HUES6 (cell line): Measurements from ENCODE around the gene ARNT2.

Experiments
- H3K27ac ChIP-seq: 2 replicates; pipeline ENCODE4 v1.7.0; 2013; ENCODE audit warnings: low read depth, mild to moderate bottlenecking, low read length, inconsistent platforms
- H3K27me3 ChIP-seq: 2 replicates; pipeline ENCODE4 v1.6.1; 2013; ENCODE audit warnings: low read length; ENCODE audit not compliant: control insufficient read depth, insufficient read depth
- H3K36me3 ChIP-seq: 2 replicates; pipeline ENCODE4 v1.6.1; 2013; ENCODE audit warnings: low read length; ENCODE audit not compliant: control insufficient read depth, insufficient read depth
- H3K4me1 ChIP-seq: 2 replicates; pipeline ENCODE4 v1.6.1; 2013; ENCODE audit warnings: low read length; ENCODE audit not compliant: control insufficient read depth, insufficient read depth
- H3K4me3 ChIP-seq: 2 replicates; pipeline ENCODE4 v1.5.1; 2013; ENCODE audit warnings: low read depth, low read length
- H3K9ac ChIP-seq: one replicate; pipeline ENCODE4 v1.6.1; 2013; ENCODE audit warnings: mild to moderate bottlenecking, low read length
- H3K9me3 ChIP-seq: 2 replicates; pipeline ENCODE4 v1.6.1; 2013; ENCODE audit warnings: low read depth, low read length; ENCODE audit not compliant: control insufficient read depth, insufficient read depth

ARNT2 gene

GRCh38 chr15:80565398-80565797 is 161.2 kb downstream of the ARNT2 start:
- H3K9ac ChIP-seq = no peak overlapping the region
- no peaks in the 10 kb centered on the region for H3K9me3 ChIP-seq
- no peak overlapping the region for H3K4me3 ChIP-seq
- peaks cover 4% of the 10 kb centered on the region; the same call in 1 of the 2 replicates for H3K36me3 ChIP-seq
- no peaks in the 10 kb centered on the region for H3K27me3 ChIP-seq
- H3K27ac ChIP-seq = no peak overlapping the region
- peaks cover 9% of the 10 kb centered on the region for H3K4me1 ChIP-seq

GRCh38 chr15:80565988-80566387 is 161.8 kb downstream of the ARNT2 start:
- Histone ChIP-seq H3K9ac (no peak overlapping the region), H3K27me3 (no peaks in the 10 kb centered on the region), H3K4me3 (no peak overlapping the region), H3K4me1 (peaks cover 9% of the 10 kb centered on the region), H3K9me3 (no peaks in the 10 kb centered on the region), H3K36me3 (peaks cover 4% of the 10 kb centered on the region; the same call in 1 of the 2 replicates), H3K27ac (no peak overlapping the region)

- Histone ChIP-seq H3K27me3 (no peaks in the 10 kb centered on the region), H3K4me1 (peaks cover 9% of the 10 kb centered on the region), H3K9me3 (no peaks in the 10 kb centered on the region), H3K4me3 (no peak overlapping the region), H3K9ac (no peak overlapping the region), H3K36me3 (peaks cover 4% of the 10 kb centered on the region; the same call in 1 of the 2 replicates), H3K27ac (no peak overlapping the region)
These were observed 163.6 kb downstream of the ARNT2 start for GRCh38 chr15:80567721-80568157.

GRCh38 chr15:80568298-80568697 is 164.1 kb downstream of the ARNT2 start:
- H3K9me3 ChIP-seq = no peaks in the 10 kb centered on the region
- peaks cover 9% of the 10 kb centered on the region for H3K4me1 ChIP-seq
- H3K27me3 ChIP-seq = no peaks in the 10 kb centered on the region
- no peak overlapping the region for H3K27ac ChIP-seq
- H3K9ac ChIP-seq = no peak overlapping the region
- H3K36me3 ChIP-seq = peaks cover 4% of the 10 kb centered on the region; the same call in 1 of the 2 replicates
- no peak overlapping the region for H3K4me3 ChIP-seq

- H3K27me3 ChIP-seq = no peaks in the 10 kb centered on the region
- no peak overlapping the region for H3K27ac ChIP-seq
- H3K4me1 ChIP-seq = peaks cover 9% of the 10 kb centered on the region
- peaks cover under 1% of the 10 kb centered on the region; the same call in 1 of the 2 replicates for H3K36me3 ChIP-seq
- no peak overlapping the region for H3K9ac ChIP-seq
- H3K9me3 ChIP-seq = no peaks in the 10 kb centered on the region
- H3K4me3 ChIP-seq = no peak overlapping the region
These were observed 164.9 kb downstream of the ARNT2 start for GRCh38 chr15:80568876-80569605.

- H3K27ac ChIP-seq = no peak overlapping the region
- no peaks in the 10 kb centered on the region for H3K27me3 ChIP-seq
- no peak overlapping the region for H3K9ac ChIP-seq
- no peaks in the 10 kb centered on the region for H3K9me3 ChIP-seq
- H3K4me1 ChIP-seq = peaks cover 16% of the 10 kb centered on the region
- H3K4me3 ChIP-seq = no peak overlapping the region
- no peaks in the 10 kb centered on the region for H3K36me3 ChIP-seq
These were observed 165.5 kb downstream of the ARNT2 start for GRCh38 chr15:80569656-80570055.

- peaks cover 18% of the 10 kb centered on the region for H3K4me1 ChIP-seq
- H3K9me3 ChIP-seq = no peaks in the 10 kb centered on the region
- H3K27ac ChIP-seq = no peak overlapping the region
- H3K27me3 ChIP-seq = no peaks in the 10 kb centered on the region
- H3K9ac ChIP-seq = no peak overlapping the region
- no peaks in the 10 kb centered on the region for H3K36me3 ChIP-seq
- no peak overlapping the region for H3K4me3 ChIP-seq
These were observed 166.4 kb downstream of the ARNT2 start for GRCh38 chr15:80570553-80570952.

GRCh38 chr15:80572337-80572736 is 168.2 kb downstream of the ARNT2 start:
- Histone ChIP-seq H3K4me1 (peaks cover 16% of the 10 kb centered on the region), H3K36me3 (no peaks in the 10 kb centered on the region)

GRCh38 chr15:80573606-80574005 is 169.4 kb downstream of the ARNT2 start:
- Histone ChIP-seq H3K27ac (no peak overlapping the region), H3K9ac (no peak overlapping the region), H3K4me1 (peaks cover 9% of the 10 kb centered on the region; the same call in 1 of the 2 replicates), H3K27me3 (no peaks in the 10 kb centered on the region), H3K4me3 (no peak overlapping the region), H3K9me3 (no peaks in the 10 kb centered on the region), H3K36me3 (no peaks in the 10 kb centered on the region)

More at GRCh38 chr15:80572337-80572736, 168.2 kb downstream of the ARNT2 start:
- Histone ChIP-seq H3K4me3 (no peak overlapping the region), H3K9me3 (no peaks in the 10 kb centered on the region), H3K9ac (no peak overlapping the region), H3K27ac (no peak overlapping the region), H3K27me3 (no peaks in the 10 kb centered on the region)

- Histone ChIP-seq H3K9ac (no peak overlapping the region), H3K36me3 (no peaks in the 10 kb centered on the region), H3K4me1 (peaks cover 9% of the 10 kb centered on the region; the same call in 1 of the 2 replicates), H3K4me3 (no peak overlapping the region), H3K27me3 (no peaks in the 10 kb centered on the region), H3K9me3 (no peaks in the 10 kb centered on the region), H3K27ac (no peak overlapping the region)
These were observed 170.4 kb downstream of the ARNT2 start for GRCh38 chr15:80574590-80574989.

- Histone ChIP-seq H3K4me1 (peaks cover 9% of the 10 kb centered on the region; the same call in 1 of the 2 replicates), H3K27me3 (no peaks in the 10 kb centered on the region), H3K4me3 (no peak overlapping the region), H3K27ac (no peak overlapping the region), H3K36me3 (no peaks in the 10 kb centered on the region), H3K9ac (no peak overlapping the region), H3K9me3 (no peaks in the 10 kb centered on the region)
These were observed 172.4 kb downstream of the ARNT2 start for GRCh38 chr15:80576519-80577090.
